ENCODE data around the gene EXT2. TPM values are rescaled to one million over a fixed set of nuclear protein-coding genes. Genes with fewer than 3 reads are reported as not detected.
A peak's percentile ranks its signal among the peaks of the same experiment; 100 is the strongest.

EXT2 gene
- total RNA-seq, 1 donor: 44.0 TPM

DNA sequence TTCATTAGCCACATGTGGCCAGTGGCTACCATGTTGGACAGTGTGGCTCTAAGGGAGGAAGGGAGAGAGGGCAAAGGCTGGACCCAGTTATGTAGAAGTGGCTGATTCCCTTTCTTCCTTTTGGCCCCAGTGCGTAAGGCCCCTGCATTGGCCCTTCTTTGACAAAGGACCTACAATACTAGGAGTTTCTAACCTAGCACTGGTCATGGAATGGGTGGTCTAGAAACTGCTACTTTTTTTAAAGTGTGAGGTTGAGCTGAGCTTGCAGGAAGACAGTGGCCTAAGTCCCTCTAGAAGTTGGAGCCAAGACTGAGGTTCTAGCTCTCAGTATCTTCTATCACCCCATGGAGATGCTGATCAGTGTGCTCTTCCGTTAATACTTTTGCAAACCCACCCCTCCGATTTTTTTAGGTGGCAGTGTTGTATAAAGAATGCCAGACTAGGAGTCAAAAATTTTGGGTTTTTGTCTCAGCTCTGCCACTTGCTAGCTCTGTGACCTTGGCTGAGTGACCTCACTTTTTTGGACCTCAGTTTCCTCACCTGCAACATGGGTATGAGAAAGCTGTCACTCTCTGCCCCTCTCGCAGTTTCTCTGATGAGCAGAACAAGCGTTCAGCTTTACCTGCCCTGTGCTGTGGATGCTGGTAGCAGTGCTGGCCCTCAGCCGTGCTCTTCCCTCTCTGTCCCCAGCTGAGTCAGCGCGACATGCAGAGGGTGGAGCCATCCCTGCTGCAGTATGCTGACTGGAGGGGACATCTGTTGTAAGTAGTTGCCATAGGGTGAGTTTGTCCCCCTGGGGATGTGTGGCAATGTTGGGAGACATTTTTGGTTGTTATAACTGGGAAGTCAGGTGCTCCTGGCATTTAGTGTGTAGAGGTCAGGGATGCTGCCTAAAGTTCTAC, 22.5 kb upstream of the EXT2 start:
- no peak overlapping the region for H3K4me3 ChIP-seq (ENCODE audit: low read length)
- H3K4me1 ChIP-seq (ENCODE audit: insufficient read depth, low read length): no peaks in the 10 kb centered on the region
- H3K27me3 ChIP-seq (ENCODE audit: insufficient read depth, low read length): no peaks in the 10 kb centered on the region
- H3K9me3 ChIP-seq (ENCODE audit: low read depth, low read length): no peaks in the 10 kb centered on the region

GRCh38 chr11:44078794-44079193, 16.7 kb upstream of the EXT2 start:
- H3K4me1 ChIP-seq (ENCODE audit: insufficient read depth, low read length): no peaks in the 10 kb centered on the region
- H3K9me3 ChIP-seq (ENCODE audit: low read depth, low read length): no peaks in the 10 kb centered on the region
- H3K4me3 ChIP-seq (ENCODE audit: low read length): no peak overlapping the region
- H3K27me3 ChIP-seq (ENCODE audit: insufficient read depth, low read length): no peaks in the 10 kb centered on the region

DNA sequence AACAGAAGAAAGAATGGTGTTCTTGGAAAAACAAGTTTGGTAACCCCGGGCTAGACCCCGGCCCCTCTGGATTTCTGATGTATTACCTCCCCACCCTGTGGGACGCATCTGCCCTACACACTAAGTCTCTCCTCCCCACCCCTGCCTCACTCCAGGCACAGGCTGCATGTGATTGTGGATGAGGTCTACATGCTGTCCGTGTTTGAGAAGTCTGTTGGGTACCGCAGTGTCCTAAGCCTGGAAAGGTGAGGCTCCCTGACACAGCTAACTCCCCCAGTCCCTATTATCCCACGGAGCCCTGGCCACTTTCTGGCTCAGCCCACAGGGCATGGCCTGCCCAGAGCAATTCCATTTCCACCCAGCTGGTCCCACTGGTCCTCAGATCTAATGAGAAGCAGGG, 16.1 kb upstream of the EXT2 start:
- Histone ChIP-seq H3K4me3 (ENCODE audit: low read length) (no peak overlapping the region), H3K9me3 (ENCODE audit: low read depth, low read length) (no peaks in the 10 kb centered on the region), H3K27me3 (ENCODE audit: insufficient read depth, low read length) (no peaks in the 10 kb centered on the region), H3K4me1 (ENCODE audit: insufficient read depth, low read length) (no peaks in the 10 kb centered on the region)

- Histone ChIP-seq H3K4me3 (ENCODE audit: low read length) (no peak overlapping the region), H3K27me3 (ENCODE audit: insufficient read depth, low read length) (no peaks in the 10 kb centered on the region), H3K4me1 (ENCODE audit: insufficient read depth, low read length) (no peaks in the 10 kb centered on the region), H3K9me3 (ENCODE audit: low read depth, low read length) (no peaks in the 10 kb centered on the region)
Measured at GRCh38 chr11:44080951-44081350, 14.5 kb upstream of the EXT2 start.

DNA sequence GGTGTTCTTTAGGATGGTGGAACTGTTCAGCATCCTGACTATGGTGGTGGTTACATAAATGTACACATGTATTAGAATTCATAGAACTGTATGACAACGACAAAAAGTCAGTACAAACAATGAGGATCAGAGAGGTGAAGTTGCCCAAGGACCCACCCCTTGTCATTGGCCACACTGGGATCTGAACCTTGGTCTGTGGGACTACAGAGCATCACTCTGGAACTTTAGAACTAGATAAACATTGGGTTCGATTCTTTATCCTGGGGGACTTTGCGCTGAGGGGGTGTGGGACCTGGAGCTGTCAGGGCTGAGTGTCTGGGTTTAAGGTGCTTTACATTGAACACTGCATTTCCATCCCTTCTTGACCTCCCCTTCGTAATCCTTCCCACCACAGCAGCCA, 12.8 kb upstream of the EXT2 start:
- Histone ChIP-seq H3K27me3 (ENCODE audit: insufficient read depth, low read length) (no peaks in the 10 kb centered on the region), H3K4me3 (ENCODE audit: low read length) (no peak overlapping the region), H3K9me3 (ENCODE audit: low read depth, low read length) (no peaks in the 10 kb centered on the region), H3K4me1 (ENCODE audit: insufficient read depth, low read length) (no peaks in the 10 kb centered on the region)

DNA sequence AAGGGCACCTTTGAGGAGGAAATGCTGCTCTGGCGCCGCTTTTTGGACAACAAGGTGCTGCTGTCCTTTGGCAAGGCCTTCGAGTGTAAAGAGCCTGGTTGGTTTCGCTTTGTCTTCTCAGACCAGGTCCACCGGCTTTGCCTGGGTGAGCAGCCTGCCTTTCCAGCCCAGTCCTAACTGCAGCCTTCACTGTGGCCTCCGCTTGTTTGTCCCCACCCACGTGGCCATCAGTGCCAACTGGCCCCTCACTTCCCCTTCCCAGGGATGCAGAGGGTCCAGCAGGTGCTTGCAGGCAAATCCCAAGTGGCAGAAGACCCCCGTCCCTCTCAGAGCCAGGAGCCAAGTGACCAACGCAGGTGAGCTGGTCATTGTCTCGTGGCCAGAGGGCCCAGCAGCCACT, 12.0 kb upstream of the EXT2 start:
- no peak overlapping the region for H3K4me3 ChIP-seq (ENCODE audit: low read length)
- H3K9me3 ChIP-seq (ENCODE audit: low read depth, low read length): no peaks in the 10 kb centered on the region
- H3K27me3 ChIP-seq (ENCODE audit: insufficient read depth, low read length): no peaks in the 10 kb centered on the region
- no peaks in the 10 kb centered on the region for H3K4me1 ChIP-seq (ENCODE audit: insufficient read depth, low read length)

GRCh38 chr11:44083906-44084305, 11.6 kb upstream of the EXT2 start:
- Histone ChIP-seq H3K4me3 (ENCODE audit: low read length) (no peak overlapping the region), H3K27me3 (ENCODE audit: insufficient read depth, low read length) (no peaks in the 10 kb centered on the region), H3K4me1 (ENCODE audit: insufficient read depth, low read length) (no peaks in the 10 kb centered on the region)

GRCh38 chr11:44085330-44085729, 10.1 kb upstream of the EXT2 start:
- H3K9me3 ChIP-seq (ENCODE audit: low read depth, low read length): no peaks in the 10 kb centered on the region
- no peaks in the 10 kb centered on the region for H3K4me1 ChIP-seq (ENCODE audit: insufficient read depth, low read length)
- no peaks in the 10 kb centered on the region for H3K27me3 ChIP-seq (ENCODE audit: insufficient read depth, low read length)
- H3K4me3 ChIP-seq (ENCODE audit: low read length): no peak overlapping the region

More at GRCh38 chr11:44083906-44084305, 11.6 kb upstream of the EXT2 start:
- no peaks in the 10 kb centered on the region for H3K9me3 ChIP-seq (ENCODE audit: low read depth, low read length)

GRCh38 chr11:44088377-44088776, 7.1 kb upstream of the EXT2 start:
- Histone ChIP-seq H3K4me3 (ENCODE audit: low read length) (no peak overlapping the region), H3K9me3 (ENCODE audit: low read depth, low read length) (no peaks in the 10 kb centered on the region), H3K27me3 (ENCODE audit: insufficient read depth, low read length) (no peaks in the 10 kb centered on the region), H3K4me1 (ENCODE audit: insufficient read depth, low read length) (no peaks in the 10 kb centered on the region)

GRCh38 chr11:44088871-44089270, 6.6 kb upstream of the EXT2 start:
- Histone ChIP-seq H3K4me1 (ENCODE audit: insufficient read depth, low read length) (no peaks in the 10 kb centered on the region), H3K9me3 (ENCODE audit: low read depth, low read length) (no peaks in the 10 kb centered on the region), H3K27me3 (ENCODE audit: insufficient read depth, low read length) (no peaks in the 10 kb centered on the region), H3K4me3 (ENCODE audit: low read length) (no peak overlapping the region)

DNA sequence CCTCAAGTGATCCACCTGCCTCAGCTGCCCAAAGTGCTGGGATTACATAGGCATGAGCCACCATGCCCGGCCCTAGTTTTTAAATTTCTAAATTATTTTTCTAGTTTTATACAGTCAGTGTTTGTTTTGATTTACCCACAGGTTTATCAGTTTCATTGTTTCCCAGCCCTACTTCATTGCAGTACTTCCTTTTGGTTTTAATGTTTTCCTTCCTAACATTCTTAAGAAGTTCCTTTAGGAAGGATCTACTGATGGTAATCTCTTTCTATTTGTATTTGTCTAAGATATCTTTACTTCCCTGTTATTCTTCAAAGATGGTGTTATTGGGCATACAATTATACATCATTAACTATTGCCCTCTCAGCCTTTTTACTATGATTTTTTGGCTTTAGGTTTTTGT, 4.9 kb upstream of the EXT2 start:
- Histone ChIP-seq H3K9me3 (ENCODE audit: low read depth, low read length) (no peaks in the 10 kb centered on the region), H3K4me1 (ENCODE audit: insufficient read depth, low read length) (peaks cover 5% of the 10 kb centered on the region), H3K27me3 (ENCODE audit: insufficient read depth, low read length) (no peaks in the 10 kb centered on the region), H3K4me3 (ENCODE audit: low read length) (no peak overlapping the region)

- Histone ChIP-seq H3K4me1 (ENCODE audit: insufficient read depth, low read length) (peaks cover 15% of the 10 kb centered on the region), H3K9me3 (ENCODE audit: low read depth, low read length) (no peaks in the 10 kb centered on the region), H3K4me3 (ENCODE audit: low read length) (no peak overlapping the region), H3K27me3 (ENCODE audit: insufficient read depth, low read length) (no peaks in the 10 kb centered on the region)
Measured at GRCh38 chr11:44094260-44094868, 1.1 kb upstream of the EXT2 start.

- Histone ChIP-seq H3K27me3 (ENCODE audit: insufficient read depth, low read length) (no peaks in the 10 kb centered on the region), H3K4me3 (ENCODE audit: low read length) (peak overlapping the region; percentile 68), H3K9me3 (ENCODE audit: low read depth, low read length) (no peaks in the 10 kb centered on the region), H3K4me1 (ENCODE audit: insufficient read depth, low read length) (peaks cover 15% of the 10 kb centered on the region)
Measured at GRCh38 chr11:44096360-44097185, 1.1 kb downstream of the EXT2 start.

DNA sequence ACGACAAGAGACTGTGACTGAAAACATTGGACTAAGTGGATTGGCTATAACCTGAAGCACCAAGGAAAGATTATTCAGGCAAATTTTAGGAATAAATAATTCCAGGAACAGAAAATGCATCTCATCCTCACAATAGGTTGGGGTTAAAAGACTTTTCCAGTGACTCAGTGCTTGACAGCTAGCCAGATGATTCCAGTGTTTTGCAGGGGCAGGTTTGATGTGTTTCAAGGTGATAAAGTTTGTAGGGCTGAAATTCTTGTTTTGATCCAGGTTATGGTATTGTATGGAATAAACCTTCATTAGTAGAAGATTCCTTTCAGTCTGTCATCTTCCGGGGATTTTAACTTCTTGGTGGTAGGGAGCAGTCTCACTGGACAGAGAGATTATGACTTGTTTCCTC, 2.3 kb downstream of the EXT2 start:
- Histone ChIP-seq H3K4me1 (ENCODE audit: insufficient read depth, low read length) (peaks cover 15% of the 10 kb centered on the region), H3K4me3 (ENCODE audit: low read length) (no peak overlapping the region), H3K27me3 (ENCODE audit: insufficient read depth, low read length) (no peaks in the 10 kb centered on the region), H3K9me3 (ENCODE audit: low read depth, low read length) (no peaks in the 10 kb centered on the region)

- H3K9me3 ChIP-seq (ENCODE audit: low read depth, low read length): no peaks in the 10 kb centered on the region
- H3K4me3 ChIP-seq (ENCODE audit: low read length): no peak overlapping the region
- no peaks in the 10 kb centered on the region for H3K27me3 ChIP-seq (ENCODE audit: insufficient read depth, low read length)
- H3K4me1 ChIP-seq (ENCODE audit: insufficient read depth, low read length): peaks cover 15% of the 10 kb centered on the region
Measured at GRCh38 chr11:44101098-44101497, 5.6 kb downstream of the EXT2 start.
